GM21390 (cell line): ENCODE measurements around the gene TIMM44.

Source experiments
- ATAC-seq: cut with Tn5 transposase; IDR thresholded peaks from one replicate; pipeline ENCODE4 v1.9.1; 2021; ENCODE audit not compliant: unreplicated experiment

Gene TIMM44

DNA sequence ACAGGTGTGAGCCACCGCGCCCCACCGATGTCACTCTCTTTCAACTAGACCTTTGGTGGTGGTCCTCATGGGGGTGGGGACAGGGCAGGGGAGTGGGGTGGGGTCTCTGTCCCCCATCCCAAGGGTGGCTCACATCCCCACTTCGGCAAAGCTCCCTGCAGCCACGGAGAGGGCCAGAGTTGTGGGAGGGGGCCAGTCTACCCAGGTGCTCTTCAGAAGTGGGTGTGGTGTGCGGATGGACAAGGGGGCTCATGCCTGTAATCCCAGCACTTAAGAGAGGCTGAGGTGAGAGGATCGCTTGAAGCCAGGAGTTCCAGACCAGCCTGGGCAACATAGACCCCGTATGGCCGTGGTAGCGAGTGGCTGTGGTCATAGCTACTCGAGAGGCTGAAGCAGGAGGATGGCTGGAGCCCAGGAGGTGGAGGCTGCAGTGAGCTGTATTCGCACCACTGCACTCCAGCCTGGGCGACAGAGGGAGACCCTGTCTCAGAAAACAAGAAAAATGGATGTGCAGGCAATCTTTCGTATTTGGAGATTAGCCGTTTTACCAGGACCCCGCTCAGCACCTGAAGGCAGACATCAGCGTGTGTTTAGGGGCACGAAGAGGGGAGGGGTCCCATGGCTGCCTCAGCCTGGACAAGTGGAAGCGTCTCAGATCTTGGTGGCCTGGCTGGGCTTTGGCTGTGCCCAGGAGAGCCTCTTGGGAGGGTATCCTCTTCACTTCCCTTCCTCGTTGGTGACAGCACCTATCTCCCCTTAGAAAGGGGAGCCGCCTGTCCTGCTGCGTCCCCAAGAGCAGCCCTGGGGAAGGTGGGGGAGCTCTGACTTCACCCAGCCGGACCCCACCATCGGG, 28.0 kb downstream of the TIMM44 start:
- no peak for ATAC-seq

DNA sequence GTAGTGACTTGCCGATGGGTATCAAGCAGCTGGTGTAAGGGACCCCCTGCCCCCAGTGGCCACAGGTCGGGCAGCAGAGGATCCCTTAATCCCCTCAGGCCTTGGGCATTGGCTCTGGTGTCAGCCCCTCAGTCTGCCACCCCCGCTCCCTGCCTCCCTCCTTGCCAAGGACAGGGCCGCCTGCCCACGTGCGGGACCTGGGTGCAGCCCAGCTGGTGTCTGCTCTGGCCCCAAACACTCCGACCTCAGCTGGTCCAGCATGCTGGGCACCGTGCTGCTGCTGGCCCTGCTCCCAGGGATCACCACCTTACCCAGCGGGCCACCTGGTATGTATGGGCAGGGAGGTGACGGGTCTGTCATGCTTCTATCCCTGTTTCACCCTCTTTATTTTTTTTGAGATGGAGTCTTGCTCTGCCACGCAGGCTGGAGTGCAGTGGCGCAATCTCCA, 28.8 kb downstream of the TIMM44 start, which contains the start of gene TGFBR3L:
TSS of gene TGFBR3L (plus strand) at position 233 of the 448 bp plus-strand sequence.
- ATAC-seq = no peak

DNA sequence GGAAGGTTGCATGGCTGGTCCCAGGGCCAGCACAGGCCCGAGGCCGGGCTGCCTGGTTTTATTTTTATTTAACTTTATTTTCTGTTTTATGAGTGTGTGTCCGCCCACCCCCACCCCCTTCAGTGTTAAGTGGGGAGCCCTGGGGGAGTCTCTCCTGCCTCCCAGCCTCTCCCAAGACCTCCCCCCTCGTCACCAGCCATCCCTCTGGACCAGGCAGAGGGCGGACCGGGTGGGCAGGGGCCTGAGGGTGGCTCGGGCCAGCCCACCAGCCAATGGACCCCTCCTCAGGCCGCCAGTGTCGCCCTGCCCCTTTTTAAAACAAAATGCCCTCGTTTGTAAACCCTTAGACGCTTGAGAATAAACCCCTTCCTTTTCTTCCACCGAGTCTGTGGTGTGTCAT, 29.4 kb downstream of the TIMM44 start:
- ATAC-seq = no peak

- no peak for ATAC-seq
Observed at GRCh38 chr19:7913652-7914051, 29.8 kb downstream of the TIMM44 start.

DNA sequence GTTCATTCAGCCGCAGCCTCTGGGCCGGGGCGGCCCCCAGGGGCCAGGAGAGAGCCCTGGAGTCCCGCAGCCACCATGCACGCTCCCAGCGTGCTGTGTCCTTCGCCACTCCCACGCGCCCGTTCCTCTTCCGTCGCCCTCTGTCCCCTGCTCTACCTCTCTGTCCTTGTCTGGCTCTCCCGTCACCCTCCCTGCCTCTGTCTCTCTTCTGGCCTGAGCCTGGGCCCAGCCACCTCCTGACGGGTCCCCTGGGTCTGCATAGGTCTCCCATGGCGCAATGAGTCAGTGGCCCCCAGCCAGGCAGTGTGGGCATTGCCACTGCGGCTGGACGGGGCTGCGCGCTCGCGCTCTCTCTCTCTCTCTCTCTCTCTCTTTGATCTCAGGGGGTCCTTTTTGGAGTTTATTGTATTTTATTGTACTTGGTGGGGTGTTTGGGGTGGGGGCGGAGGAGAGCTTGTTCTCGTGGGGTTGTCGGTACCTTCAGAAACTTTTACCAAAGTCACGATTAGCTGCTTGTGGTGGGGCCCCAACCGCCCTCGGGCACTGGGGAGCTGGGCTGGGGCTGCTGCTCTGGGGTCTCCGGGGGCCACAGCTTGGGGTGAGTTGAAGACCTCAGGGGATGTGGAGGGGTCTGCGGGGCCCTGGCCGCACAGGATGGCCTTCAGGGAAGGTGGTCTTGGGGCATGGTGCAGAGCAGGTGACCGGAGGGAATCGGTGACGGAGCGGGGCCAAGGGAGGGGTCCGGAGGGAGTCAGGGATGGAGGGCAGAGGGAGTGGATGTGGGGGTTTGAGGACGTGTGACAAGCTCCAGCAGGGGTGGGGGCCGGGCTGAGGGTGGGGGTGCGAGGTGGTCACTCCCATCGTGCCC, 30.5 kb downstream of the TIMM44 start:
- ATAC-seq = no peak

DNA sequence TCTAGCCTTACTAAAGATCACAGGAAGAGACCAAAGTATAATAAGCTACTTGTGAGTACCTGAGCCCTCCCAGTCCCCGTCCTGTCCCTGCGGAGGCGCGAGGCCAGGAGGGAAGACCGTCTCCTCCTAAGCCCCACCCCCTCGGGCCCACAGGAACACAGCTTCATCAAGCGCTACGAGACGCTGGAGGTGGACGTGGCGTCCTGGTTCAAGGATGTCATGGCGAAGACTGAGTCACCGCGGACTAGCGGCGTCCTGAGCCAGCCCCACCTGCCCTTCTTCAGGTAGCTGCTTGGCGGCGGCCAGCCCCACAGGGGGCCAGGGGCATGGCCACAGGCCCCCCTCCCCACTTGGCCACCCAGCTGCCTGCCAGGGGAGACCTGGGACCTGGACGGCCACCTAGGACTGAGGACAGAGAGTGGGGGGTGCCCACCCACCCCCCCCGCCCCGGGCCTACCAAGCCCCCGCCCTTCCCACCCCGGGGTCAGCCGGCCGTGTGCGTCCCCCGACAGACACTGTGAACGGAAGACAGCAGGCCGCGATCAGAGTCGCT, 31.2 kb downstream of the TIMM44 start:
- ATAC-seq = no peak

GRCh38 chr19:7911508-7912143, 31.8 kb downstream of the TIMM44 start:
- ATAC-seq = no peak

DNA sequence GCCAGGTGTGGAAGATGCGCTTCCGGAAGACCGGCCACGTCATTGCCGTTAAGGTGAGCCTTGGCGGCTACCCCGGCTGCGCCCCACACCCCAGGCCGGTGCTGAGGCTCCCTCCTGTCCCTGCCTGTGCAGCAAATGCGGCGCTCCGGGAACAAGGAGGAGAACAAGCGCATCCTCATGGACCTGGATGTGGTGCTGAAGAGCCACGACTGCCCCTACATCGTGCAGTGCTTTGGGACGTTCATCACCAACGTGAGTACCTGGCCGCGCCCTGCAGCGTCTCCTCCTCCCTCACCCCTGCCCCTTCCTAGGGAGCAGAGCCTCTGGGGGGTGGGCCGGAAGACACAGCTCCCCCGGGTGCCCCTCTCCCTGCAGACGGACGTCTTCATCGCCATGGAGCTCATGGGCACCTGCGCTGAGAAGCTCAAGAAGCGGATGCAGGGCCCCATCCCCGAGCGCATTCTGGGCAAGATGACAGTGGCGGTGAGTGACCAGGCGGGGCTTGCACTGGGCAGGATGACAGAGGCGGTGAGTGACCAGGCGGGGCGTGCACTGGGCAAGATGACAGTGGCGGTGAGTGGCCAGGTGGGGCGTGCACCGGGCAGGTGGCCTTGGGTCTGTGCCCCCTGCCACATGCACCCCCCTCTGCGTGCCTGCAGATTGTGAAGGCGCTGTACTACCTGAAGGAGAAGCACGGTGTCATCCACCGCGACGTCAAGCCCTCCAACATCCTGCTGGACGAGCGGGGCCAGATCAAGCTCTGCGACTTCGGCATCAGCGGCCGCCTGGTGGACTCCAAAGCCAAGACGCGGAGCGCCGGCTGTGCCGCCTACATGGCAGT, 32.9 kb downstream of the TIMM44 start:
- ATAC-seq = no peak

DNA sequence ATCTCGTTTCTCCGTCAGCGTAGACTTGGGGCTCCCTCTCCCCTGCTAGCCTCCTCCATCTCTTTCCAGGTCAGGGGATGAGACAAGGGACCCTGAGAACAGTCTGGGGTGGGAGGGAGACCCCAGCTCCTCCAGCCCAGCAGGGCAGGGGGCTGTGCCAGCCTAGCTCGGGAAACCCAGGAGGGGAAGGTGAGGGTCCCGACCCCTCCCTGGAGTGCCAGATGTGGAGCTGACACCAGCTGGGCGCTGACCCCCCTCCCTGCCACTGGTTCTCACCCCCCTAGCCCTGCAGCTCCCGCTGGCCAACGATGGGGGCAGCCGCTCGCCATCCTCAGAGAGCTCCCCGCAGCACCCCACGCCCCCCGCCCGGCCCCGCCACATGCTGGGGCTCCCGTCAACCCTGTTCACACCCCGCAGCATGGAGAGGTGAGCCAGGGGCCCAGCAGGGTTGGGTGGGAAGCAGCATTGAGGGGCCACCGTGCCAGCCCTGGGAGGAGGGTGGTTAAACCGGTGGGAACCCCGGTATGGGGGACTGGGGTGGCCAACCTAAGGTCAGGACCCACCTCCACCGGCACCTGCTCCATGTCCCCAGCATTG, 33.9 kb downstream of the TIMM44 start:
- ATAC-seq = no peak

GRCh38 chr19:7908742-7909461, 34.6 kb downstream of the TIMM44 start:
- no peak for ATAC-seq

DNA sequence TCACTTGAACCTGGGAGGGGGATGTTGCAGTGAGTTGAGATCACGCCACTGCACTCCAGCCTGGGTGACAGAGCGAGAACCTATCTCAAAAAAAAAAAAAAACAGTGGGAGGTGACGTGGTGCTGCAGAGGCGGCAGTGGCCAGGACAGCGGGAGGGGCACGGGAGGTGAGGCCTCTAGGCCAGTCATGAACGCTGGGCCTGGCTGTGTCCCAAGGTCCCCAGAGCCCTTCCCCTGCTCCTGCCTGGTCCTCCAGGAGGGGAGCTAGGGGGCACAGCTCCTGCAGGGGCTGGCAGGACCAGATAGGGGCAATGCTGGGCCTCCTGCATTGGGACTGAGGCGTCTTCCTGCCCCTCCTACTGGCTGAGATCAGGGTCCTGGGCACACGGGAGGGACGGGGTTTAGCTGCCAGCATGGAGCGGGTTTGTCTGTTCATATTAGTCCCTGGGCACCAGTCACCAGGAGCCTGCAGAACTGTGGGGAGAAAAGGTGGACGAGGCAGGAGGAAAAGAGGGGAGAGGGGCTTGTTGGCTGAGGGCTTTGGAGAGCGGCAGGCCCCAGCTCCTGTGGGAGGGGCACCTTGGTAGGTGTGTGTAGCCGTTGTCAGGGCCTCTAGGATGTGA, 35.3 kb downstream of the TIMM44 start:
- no peak for ATAC-seq

DNA sequence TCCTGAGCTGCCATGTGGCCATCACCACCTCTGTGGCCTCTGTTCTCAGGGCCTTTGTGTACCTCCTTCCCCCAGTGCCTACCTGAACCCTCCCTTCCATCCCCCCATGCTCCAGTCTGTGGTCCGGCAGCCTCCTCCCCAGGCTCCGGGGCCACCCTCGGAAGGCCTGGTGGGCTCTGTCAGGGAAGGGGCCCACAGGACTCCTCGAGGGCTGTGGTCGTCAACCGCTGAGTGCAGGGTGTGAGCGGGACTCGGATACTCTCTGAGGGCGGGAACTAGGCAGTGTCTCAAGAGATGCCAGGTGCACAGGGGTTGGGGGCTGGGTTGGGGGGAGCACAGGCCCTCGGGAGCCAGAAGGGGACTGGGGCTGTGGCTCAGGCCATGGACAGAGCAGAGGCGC, 35.9 kb downstream of the TIMM44 start:
- no peak for ATAC-seq

- ATAC-seq = no peak
Observed at GRCh38 chr19:7907122-7907521, 36.3 kb downstream of the TIMM44 start.

DNA sequence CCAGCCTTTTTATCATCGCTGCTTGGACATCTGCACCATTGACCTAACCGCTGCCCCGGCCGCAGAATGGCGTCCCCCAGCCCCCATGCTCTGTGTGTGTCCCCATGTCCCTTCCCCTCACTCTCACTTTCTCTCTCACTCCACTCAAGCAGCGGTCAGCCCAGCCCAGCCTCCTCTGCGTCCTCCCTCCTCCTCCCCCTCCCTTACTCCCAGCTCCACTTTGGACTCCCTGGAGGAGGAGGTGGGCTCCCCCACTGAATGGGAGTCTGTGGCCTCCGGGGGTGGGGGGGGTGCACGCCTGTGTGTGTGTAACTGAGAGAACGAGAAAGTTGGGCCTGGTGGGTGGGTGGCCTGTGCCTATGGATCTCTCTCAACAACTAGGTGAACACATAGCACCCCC, 37.6 kb downstream of the TIMM44 start:
- ATAC-seq = no peak

- ATAC-seq = no peak
Observed at GRCh38 chr19:7905268-7905667, 38.2 kb downstream of the TIMM44 start.

DNA sequence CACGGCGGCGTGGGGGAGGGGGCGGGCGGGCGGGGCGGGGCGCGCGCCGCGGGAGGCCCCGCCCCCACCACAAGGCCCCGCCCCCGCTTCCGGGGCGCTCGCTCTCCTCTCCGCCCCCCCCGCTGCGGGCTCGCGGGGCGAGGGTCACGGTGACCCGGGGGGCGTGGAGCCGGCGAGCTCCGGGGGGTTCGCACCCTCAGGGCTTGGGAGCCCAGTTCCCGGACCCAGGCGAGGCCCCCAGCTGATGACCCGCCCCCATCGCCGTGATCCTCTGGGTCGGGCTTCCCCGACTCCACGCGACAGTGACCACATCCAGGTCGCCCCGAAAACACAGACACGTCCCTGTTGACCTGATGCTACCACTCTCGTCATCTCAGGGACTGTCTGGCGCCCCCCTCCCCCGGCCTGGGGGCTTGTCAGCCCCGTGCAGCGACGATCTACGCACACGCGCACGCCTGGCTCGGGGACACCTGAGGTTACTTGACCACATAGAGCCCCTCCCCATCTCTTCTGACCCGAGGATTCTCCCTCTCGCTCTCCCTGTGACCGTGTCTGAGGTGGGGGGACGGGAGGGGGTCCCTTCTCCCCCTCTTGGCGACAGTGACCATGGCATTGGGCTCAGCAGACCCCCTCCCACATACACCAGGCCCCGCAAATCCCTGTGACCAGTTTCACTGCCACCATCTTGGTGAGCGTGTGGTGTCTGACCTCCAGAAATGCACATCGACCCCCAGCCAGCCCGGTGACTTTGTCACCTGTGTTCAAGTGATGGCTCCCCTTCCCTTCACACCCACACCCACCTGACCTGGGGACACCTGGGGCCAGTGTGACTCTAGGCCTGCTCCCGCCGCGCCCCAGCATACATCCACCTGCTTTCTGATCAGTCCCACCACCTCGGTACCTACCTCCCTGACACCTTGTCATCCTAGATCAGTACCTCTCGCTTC, 39.1 kb downstream of the TIMM44 start:
- peak; percentile 26 for ATAC-seq

GRCh38 chr19:7903244-7904073, 40.0 kb downstream of the TIMM44 start, which contains the start of gene MAP2K7:
TSS of gene MAP2K7 (plus strand) at chr19:7903877. CDS start at chr19:7903945, 68 bp downstream.
- ATAC-seq = peak; percentile 74
